ENCODE results near the gene MAG.
"Not testable (repeated sequence)": the region's sequence is repeated elsewhere in the genome, so short reads cannot be mapped to it uniquely, and the experiment has no call there.

Gene MAG

GRCh38 chr19:35284153-35285094 lies 7.5 kb upstream of the MAG start:
- DNase-seq: no peak

DNA sequence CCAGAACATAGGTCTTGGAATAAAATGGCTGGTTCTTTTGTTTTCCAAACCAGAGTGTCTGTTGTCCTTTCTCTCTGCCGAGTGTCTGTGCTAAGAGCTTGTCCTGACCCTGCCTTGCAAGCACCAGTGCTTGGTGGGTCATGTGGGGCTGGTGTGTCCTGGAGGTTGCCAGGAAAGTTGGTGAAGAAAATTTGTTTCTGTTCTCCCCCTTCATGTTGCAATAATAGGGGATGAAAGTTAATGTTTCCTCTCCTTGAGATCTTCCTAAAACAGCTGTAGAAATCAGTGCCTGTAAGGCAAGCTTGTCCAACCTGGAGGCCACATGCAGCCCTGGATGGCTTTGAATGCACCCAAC lies 6.9 kb upstream of the MAG start:
- DNase-seq: no peak

GRCh38 chr19:35285465-35285864 lies 6.5 kb upstream of the MAG start:
- DNase-seq: not testable (repeated sequence)

- not testable (repeated sequence) for DNase-seq
Measured at GRCh38 chr19:35286101-35286500, 5.9 kb upstream of the MAG start.

GRCh38 chr19:35287713-35288112 lies 4.2 kb upstream of the MAG start:
- DNase-seq: no peak

- no peak for DNase-seq
Measured at GRCh38 chr19:35288331-35288730, 3.6 kb upstream of the MAG start.

DNA sequence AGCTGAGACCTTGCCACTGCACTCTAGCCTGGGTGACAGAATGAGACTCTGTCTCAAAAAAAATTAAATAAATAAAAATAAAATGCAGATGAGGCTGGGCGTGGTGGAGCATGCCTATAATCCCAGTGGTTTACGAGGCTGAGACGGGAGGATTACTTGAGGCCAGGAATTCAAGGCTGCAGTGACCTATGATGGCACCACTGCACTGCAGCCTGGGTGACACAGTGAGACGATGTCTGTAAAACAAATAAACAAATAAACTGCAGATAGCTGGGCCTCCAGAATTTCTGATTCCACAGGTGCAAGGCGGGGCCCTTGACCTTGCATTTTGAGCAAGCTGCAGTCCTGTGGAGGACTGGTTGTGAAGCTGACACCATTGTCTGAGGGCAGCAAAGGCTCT lies 3.1 kb upstream of the MAG start:
- no peak for DNase-seq

DNA sequence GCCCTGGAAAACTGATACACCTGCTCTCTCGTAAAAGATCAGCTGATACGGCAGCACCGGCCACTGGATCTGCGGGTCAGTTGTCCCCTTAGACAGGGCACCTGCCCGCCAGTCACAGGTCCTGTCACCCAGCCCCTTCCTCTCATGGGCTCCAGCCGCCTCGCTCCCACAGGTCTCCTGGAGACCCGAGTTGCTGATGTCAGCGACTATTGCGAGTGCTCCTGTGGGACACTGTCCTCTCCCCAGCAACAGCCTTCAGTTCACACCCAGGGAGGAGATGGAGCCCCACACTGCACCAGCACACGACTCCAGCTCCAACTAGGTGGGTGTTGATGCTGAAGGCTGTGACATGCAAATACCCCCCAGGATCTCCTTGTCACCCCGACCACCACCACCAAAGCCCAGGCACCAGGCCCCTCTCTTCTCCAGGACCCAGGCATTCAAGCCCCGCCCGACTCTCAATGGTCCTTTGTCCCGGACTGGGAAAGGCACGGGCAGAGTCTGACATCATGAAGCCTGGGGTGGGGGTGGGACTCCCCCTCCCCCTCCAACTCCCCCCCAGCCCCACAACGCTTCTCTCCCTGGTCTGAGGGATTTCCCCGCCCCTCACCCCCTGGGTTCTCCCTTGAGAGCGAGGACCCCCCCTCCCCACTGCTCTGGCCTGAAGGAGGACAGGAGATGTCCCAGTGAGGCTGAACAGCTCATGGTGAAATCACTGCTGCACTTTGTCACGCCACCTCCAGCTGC lies 1.4 kb upstream of the MAG start:
- no peak for DNase-seq

GRCh38 chr19:35291259-35291658 lies 702 bp upstream of the MAG start:
- DNase-seq: no peak

GRCh38 chr19:35292421-35293362 lies 731 bp downstream of the MAG start:
- no peak for DNase-seq

GRCh38 chr19:35293363-35293739 lies 1.4 kb downstream of the MAG start:
- no peak for DNase-seq

GRCh38 chr19:35293808-35294207 lies 1.8 kb downstream of the MAG start:
- no peak for DNase-seq

GRCh38 chr19:35294328-35294727 lies 2.4 kb downstream of the MAG start:
- DNase-seq: no peak

DNA sequence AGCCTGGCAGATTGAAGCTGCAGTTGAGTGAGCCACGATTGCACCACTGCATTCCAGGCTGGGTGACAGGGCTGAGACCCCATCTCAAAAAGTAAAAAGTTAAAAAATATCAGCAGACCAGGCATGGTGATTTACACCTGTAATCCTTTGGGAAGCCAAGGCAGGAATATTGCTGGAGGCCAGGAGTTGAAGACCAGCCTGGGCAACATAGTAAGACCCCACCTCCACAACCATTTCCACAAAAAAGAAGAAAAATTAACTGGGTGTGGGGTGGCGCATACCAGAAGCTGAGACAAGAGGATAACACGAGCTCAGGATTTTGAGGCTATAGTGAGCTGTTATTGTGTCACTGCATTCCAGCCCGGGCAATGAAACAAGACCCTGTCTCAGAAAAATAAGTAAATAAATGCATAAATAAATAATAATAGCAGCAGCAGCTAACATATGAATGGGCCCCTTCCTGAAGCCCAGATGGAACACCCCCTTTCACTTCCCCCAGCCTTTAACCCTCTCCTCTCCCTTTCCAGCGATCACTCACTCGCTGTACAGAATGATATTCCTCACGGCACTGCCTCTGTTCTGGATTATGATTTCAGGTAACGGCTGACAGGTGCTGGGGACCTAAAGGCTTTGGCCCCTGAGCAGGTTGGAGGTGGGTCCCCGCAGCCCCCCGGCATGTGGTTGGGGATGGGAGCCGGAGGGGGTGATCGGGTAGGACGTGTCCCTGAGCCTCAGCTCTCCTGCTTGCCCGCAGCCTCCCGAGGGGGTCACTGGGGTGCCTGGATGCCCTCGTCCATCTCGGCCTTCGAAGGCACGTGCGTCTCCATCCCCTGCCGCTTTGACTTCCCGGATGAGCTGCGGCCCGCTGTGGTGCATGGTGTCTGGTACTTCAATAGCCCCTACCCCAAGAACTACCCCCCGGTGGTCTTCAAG lies 3.2 kb downstream of the MAG start:
- no peak for DNase-seq

DNA sequence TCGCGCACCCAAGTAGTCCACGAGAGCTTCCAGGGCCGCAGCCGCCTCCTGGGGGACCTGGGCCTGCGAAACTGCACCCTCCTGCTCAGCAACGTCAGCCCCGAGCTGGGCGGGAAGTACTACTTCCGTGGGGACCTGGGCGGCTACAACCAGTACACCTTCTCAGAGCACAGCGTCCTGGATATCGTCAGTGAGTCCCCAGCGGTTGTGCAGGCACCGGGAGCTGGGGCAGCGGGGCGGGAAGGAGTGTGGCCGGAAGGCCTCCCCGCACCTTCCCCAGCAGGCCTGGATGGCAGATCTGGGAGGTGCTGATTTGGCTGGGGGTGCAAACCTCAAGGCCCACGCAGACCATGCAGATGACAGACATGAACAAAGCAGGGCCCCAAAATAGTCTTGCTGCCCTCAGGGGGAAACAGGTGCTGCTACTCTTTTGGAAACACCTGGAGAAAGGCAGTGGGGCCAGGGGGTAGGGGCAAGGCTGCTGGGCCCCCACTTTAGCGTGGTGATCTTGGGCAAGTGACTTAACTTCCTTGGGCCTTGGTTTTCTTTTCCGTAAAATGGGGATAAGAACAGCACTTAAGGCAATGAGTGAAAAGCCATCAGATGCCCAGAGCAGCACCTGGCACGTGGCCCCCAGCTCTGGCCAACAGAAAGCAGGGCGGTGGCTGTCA lies 4.0 kb downstream of the MAG start:
- no peak for DNase-seq

GRCh38 chr19:35296644-35297514 lies 4.9 kb downstream of the MAG start:
- DNase-seq: no peak

DNA sequence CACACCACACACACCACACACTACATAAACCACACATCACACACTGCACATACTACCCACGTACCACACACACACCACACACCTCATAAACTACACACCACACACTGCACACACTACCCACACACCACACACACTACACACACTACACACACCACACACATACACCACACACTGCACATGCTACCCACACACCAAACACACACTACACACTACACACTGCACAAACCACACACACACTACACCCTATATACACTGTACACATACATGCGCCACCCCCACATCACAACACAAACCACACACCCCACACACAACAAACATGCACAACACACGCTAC lies 5.5 kb downstream of the MAG start:
- no peak for DNase-seq

DNA sequence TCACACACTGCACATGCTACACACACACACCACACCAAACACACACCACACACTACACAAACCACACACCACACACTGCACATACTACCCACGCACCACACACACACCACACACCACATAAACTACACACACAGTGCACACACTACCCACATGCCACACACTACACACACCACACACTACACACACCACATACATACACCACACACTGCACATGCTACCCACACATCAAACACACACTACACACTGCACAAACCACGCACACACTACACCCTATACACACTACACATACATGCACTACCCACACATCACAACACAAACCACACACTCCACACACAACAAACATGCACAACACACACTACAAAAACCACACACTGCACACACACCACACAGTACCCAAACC lies 6.0 kb downstream of the MAG start:
- DNase-seq: no peak

DNA sequence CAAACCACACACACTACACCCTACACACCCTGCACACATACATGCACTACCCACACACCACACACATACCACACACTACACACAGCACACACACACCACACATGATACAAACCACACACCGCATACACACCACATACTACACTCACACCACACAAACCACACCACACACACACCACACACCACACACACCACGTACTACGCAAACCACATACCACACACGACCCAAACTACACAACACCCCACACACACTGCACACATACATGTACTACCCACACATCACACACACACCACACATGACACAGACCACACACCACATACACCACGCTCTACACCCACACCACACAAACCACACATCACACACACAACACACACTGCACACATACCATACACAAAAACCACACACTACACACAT lies 6.6 kb downstream of the MAG start:
- DNase-seq: no peak

- DNase-seq: no peak
Measured at GRCh38 chr19:35299523-35300338, 7.8 kb downstream of the MAG start.
